ENCODE measurements around the gene VANGL2.

Gene VANGL2

GRCh38 chr1:160400223-160400645, at the start of gene VANGL2:
Gene VANGL2 (plus strand): TSS chr1:160400564. CDS start chr1:160415838, 15,274 bp downstream.
- DNase-seq, result no peak

DNA sequence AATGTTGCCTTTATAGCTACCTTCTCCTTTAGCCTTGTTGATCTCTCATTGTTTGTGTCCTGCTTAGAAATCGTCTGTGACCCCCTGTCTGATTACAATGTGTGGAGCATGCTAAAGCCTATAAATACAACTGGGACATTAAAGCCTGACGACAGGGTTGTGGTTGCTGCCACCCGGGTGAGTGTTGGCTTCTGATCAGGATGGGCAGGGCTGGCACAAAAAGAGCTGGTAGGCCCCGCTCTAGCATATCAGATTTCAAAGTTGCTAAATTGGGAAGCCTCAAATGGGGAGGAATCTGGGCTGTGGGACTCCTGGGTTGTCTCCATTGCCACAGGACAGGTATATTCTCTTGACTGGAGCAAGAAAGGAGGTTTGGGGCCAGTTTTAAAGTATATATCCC, 48.7 kb upstream of the VANGL2 start:
- DNase-seq, result no peak

DNA sequence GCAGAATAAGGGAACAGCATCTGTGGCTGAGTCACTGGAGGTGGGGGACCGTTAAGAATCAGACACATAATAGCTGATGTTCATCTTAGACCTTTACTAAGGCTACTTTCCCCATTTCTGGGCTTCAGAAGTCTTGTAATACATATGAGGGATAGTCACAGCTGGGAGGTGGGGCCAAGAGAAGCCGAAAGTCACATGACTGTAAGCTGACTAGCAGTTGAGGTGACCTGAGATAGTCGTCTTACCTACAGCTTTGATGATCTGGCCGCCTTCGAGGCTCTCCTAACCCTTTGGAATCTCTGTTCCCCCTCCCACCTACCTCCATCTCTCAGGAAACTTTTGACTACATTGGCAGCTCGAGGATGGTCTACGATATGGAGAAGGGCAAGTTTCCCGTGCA, 47.8 kb upstream of the VANGL2 start:
- no peak for DNase-seq

- no peak for DNase-seq
Measured at GRCh38 chr1:160353223-160353622, 47.1 kb upstream of the VANGL2 start.

DNA sequence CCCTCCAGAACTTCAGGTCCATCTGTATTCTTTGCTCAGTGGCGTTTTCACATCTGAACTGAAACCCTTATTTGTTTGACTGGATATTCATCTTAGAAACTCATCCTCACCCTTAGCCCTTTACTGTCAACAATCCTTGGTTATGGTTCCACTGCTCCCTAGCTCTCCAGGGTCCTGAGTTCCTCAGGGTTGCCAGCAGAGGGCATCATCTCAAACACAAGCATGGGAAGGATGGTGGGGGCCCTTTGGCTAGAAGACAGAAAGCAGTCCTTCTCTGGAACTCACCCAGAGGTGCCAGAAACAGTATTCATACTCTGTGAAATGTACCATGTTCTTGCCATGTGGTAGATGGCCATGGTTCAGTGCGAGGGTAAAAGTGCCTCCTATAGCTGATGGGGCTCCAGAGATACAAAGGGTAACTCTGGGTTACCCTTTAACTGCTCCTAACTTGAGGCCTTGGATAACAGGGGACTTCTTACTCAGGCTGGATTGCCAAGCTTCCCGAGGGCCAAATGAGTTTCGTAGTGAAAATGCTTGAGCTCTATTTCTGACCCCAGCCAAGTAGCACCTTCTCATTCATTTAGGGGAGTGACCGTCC, 45.9 kb upstream of the VANGL2 start:
- DNase-seq, result no peak

DNA sequence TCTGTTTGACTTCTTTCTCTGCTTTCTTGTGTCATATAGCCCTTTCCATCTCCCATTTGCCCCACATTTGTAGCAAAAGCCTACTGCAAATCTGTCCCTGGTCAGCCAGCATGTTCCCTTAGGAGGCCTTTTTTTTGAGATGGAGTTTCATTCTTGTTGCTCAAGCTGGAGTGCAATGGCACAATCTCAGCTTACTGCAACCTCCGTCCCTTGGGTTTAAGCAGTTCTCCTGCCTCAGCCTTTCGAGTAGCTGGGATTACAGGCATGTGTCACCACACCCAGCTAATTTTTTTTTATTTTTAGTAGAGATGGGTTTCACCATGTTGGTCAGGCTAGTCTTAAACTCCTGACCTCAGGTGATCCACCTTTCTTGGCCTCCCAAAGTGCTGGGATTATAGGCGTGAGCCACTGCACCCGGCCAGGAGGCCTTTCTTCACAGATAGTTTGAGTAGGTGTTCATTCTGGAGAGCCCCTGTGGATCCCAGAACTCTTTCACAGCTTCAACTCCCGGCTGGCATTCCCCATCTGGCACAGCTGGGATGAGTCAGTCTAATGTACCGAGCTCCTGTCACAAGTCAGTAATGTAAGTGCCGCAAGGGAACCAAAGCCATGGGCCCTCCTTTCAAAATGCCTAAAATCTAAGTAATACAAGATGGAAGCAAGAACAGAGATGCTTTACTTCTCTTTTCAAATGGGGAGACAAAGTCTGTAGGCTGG, 42.9 kb upstream of the VANGL2 start:
- no peak for DNase-seq

GRCh38 chr1:160358073-160358472, 42.3 kb upstream of the VANGL2 start:
- no peak for DNase-seq

GRCh38 chr1:160359559-160360226, 40.7 kb upstream of the VANGL2 start:
- no peak for DNase-seq

GRCh38 chr1:160360227-160360695, 40.1 kb upstream of the VANGL2 start:
- DNase-seq, result no peak

DNA sequence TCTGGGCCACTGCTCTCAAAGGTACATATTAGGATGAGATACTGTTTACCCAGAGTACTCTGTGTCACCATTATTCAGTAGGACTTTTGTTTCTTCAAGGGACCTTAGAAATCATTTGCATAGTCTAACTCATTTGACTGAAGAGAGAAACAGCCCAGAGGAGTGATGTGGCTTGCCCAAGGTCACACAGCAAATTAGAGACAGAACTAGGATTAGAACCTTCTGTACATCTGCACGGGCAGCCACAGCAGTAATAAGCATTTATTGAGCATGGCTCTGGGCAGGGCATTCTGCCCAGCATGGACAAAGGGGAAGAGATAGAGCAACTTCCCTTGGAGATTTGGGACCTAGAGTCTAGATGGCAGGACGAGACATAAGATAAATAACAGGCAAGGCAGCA, 39.2 kb upstream of the VANGL2 start:
- no peak for DNase-seq

DNA sequence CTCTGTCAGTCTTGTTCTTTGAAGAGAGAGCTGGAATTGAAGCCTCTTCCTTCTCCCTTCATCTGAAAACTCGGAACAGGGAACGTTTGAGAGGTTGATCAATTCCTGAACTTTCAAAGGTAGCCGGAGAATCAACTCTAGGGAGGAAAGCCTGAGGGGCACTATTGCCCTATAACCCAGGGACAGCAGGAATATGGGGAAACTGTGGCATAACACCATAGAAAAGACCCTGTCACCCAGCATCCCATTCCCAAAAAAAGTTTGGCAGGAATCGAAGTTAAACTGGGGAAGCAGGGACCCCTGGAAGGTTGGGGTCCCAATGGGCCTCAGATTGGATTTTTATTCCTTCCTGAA, 38.6 kb upstream of the VANGL2 start:
- no peak for DNase-seq

- peak; percentile 95 for DNase-seq
Measured at GRCh38 chr1:160362168-160362957, 38.0 kb upstream of the VANGL2 start.

- DNase-seq, result no peak
Measured at GRCh38 chr1:160363010-160363409, 37.4 kb upstream of the VANGL2 start.

- DNase-seq, result no peak
Measured at GRCh38 chr1:160363951-160364735, 36.2 kb upstream of the VANGL2 start.

DNA sequence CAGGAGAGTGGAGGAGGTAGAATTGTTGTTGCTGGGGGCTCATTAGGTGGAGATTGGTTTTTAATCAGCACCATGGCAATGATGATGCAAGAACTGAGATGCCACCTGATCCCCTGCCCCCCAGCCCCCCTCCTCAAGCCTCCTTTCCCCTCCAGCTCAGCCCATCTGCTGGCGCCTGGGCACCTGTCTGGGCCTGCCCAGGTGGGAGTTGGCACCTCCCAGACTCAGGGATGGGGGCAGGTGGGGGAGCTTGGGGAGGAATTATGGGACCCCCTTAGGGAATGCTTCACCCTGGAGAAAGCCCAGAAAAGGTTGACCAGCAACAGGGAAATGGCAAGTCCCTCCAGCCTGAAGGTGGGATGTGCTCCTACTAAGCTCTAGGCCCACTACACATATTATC, 35.0 kb upstream of the VANGL2 start:
- DNase-seq, result peak; percentile 48

DNA sequence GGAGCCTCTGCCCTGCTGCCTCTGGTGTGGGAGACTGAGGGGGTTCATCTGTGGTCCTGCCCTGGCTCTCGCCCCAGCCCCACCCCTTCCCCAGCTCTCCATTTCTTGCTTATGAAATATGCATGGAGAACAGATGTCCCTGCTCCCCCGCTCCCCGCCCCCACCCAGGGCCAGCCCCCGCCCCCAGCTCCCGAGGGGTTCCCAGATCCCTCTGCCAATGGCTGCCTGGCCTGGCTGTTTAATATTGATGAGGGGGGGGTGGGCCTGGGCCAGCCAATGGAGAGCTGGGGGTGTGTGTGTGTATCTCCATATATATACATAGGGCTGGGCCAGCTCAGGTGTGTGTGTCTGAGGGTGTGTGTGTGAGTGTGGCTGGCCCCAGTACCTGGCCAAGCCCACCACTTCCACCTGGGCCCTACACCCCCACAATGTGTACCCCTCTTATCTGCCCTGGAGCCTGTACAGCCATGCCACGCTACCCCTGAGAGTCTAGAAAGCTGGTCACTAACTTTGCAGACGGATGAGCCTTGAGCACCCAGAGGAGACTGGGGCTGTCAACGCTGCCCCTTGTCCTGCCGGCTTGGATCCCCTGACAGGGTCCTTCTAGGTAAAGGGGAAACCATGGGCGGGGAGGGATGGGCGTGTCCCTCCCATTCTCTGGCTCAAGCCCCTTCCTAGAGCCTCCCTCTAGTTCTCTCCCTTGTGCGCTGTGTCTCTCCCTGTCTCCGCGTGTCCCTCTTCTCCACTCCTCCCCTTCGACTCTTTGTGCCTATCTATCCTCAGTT, 33.4 kb upstream of the VANGL2 start, which contains the start of gene NHLH1:
Gene NHLH1, plus strand, starts transcription at position 341 of the 785 bp plus-strand sequence. CDS start 3,661 bp downstream, outside the sequence.
- peak; percentile 58 for DNase-seq

GRCh38 chr1:160367516-160367900, 32.9 kb upstream of the VANGL2 start:
- no peak for DNase-seq

DNA sequence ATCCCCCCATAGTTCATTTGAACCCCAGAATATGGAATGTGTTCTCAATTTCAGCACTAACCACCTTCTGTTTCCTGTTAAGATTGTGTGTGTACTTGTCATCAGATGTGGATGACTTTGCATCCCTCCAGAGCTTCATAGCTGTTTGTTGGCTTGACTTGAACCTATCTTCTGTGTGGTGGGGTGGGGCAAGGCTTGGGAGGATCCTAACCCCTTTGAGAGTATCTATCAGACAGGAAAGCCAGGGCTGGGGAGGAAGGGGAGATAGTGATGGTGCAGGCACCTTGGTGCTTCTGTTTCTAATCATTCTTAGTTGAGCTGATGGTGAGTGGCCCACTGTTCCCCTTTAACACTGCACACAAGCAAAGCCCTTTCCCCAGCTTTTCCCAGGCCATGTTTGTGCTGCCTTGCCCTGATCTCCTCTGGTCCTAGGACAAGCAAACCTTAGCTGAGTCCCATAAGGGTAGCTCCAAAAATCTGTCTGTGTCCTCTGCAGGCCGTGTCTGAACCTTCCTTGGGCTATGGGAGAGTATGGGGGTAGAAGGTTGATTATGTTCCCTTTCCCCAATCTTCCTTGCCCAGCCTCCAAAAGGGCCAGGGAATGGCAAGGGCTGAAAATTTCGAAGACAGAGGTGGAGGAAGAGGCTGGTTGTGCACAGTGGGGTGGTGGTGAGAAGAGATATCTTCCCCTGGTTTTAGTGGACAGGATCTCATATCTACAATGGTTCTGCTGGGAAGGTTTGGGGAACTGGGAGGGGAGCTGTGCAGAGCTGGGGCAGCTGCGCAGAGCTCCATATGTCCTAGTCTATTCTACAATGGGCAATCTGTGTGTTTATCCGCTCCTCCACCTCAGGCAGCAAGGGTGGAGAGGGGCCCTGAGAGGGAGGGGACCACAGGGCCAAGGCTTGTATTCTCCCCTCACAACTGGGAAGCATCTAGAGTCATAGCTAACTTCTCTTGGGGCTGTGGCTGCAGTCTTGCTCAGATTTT, 32.1 kb upstream of the VANGL2 start:
- peak; percentile 17 for DNase-seq

DNA sequence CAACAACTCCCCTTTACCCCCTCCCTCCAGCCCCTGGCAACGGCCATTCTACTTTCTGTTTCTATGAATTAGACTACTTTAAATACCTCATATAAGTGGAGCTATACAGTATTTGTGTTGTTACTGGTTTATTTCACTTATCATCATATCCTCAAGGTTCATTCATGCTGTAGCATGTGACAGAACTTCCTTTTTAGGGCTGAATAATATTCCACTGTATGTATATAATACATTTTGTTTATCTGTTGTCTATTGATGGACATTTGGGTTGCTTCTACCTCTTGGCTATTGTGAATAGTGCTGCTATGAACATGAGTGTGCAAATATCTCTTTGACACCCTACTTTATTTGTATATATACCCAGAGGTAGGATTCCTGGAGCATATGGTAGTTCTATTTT, 31.3 kb upstream of the VANGL2 start:
- no peak for DNase-seq
